ENCODE measurements around the gene DNER.

Gene DNER

DNA sequence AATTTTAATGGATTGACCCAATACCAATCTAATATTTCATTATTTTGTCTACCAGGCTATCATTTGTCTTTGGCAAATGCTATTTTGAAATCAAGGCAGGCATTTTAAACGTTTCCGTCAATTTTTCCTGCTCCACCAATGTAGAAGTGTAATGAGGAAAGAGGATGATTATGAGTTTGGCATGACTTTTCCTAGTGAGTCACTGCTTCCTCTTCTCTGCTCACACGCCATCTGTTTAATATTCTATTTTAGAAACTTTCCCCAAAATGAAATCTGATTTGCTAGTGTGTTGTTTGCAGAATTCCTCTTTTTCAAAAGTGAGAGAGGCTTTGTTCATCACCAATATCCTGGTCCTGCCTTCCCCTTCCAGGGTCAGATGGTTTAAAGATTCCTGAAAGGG lies 400.8 kb downstream of the DNER start:
- Mint-ChIP-seq H3K27ac (no peak overlapping the region), H3K4me1 (ENCODE audit: low read depth) (no peaks in the 10 kb centered on the region), H3K36me3 (no peaks in the 10 kb centered on the region), H3K27me3 (peaks cover 2% of the 10 kb centered on the region), H3K4me3 (no peak overlapping the region), H3K9me3 (ENCODE audit: low read depth) (no peaks in the 10 kb centered on the region)

Measured in activated naive CD8-positive, alpha-beta T cell (primary cell).